GM21723 (cell line): ENCODE data around the gene CAND2.
"Not testable (repeated sequence)": the region's sequence is repeated elsewhere in the genome, so short reads cannot be mapped to it uniquely, and the experiment has no call there.

ENCODE experiments used
- ATAC-seq: cut with Tn5 transposase; IDR thresholded peaks from one replicate; pipeline ENCODE4 v1.9.1; 2021; ENCODE audit warnings: mild to moderate bottlenecking, moderate library complexity; ENCODE audit not compliant: unreplicated experiment

CAND2 gene

GRCh38 chr3:12769761-12770160 is 26.7 kb upstream of the CAND2 start:
- no peak for ATAC-seq

- ATAC-seq: no peak
Observed at GRCh38 chr3:12771236-12771635, 25.2 kb upstream of the CAND2 start.

GRCh38 chr3:12772462-12772861 is 24.0 kb upstream of the CAND2 start:
- ATAC-seq: no peak

DNA sequence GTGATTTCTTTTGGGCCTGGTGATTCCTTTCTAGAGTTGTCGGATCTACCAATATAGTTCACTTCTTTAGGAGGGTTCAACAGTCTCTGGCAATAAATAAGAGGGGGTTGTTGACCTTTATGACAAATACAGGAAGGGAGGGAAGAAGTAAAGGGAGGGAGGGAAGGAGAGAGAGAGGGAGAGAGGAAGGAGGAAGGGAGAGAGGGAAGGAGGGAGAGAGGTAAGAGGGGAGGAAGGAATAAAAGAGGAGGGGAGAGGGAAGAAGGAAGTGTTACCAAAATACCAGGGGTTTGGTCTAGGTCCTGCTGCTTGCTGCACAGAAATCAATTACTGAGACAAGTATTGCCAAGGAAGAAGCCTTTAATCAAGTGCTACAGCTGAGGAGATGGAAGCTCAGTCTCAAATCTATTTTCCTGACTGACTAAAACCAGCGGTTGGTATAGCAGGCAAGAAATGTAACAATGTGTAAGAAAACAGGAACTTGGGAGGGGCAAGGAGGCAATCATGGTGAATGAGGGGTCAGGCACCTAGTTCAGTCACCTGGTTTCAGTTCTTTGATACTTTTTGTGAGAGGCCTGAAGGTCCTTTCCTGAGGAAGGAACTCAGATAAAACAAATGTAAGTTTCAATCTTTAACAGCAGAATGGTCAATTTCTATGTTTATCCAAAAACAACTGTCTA is 23.3 kb upstream of the CAND2 start:
- no peak for ATAC-seq

DNA sequence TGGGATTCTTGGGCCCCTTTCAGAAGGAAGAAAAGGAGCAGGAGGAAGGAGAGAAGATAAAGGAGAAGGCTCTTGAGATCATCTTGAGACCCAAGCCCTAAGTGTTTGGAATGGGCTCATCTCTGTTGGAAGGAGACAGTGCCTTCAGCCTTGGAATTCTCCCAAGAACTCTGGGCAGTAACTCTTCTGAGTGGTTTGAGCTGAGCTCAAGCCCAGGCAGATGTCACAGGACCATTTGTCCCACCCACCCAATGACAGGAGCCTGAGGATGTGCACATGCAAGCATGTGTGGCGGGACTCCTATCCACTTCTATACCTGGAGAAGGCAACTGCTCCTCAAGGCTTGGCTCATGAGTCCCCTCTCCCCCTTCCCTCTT is 22.8 kb upstream of the CAND2 start:
- ATAC-seq: no peak

DNA sequence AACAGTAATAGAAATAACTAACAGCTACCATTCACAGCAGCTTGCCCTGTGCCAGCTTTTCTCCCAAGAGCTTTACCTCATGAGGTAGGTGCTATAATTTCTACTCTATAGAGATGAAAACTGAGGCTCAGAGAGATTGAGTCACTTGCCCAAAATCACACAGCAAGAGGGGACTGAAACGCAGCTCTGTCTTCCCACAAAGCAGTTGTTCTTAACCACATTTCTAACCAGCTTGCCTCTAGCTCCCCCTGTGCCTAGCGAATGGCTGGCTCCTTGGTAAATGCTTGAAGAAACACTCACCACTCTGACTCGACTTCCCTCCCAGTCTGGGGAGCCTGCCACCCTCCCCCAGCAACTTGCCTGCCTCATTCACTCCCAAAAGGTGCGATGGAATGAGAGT is 21.9 kb upstream of the CAND2 start:
- no peak for ATAC-seq

DNA sequence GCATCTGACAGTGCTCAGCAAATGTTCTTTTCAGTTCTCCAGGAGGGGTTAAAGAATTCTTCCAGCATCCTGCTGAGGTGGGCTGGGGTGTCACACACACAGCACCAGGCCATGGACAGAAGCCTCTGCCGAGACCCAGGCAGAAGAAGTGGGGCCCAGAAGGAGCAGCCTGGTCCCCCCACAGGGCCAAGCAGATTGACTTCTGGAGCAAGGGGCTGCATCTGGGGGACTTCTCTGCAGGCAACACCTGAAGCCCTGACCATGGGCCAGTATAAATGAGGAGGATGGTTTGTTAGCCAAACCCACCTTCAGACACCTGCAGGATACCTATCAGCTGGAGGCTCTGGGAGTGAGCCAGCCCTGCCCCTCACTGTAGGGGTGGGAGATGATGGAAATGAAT is 21.3 kb upstream of the CAND2 start:
- ATAC-seq: no peak

DNA sequence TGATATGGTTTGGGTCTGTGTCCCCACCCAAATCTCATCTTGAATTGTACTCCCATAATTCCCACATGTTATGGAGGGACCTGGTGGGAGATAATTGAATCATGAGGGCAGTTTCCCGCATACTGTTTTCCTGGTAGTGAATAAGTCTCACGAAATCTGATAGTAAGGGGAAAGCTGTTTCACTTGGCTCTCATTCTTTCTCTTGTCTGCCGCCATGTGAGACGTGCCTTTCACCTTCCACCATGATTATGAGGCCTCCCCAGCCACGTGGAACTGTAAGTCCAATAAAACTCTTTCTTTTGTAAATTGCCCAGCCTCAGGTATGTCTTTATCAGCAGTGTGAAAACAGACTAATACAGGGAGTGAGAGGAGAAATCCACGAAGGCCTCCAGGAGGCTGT is 20.5 kb upstream of the CAND2 start:
- ATAC-seq: not testable (repeated sequence)

GRCh38 chr3:12777171-12777570 is 19.3 kb upstream of the CAND2 start:
- no peak for ATAC-seq

- ATAC-seq: no peak
Observed at GRCh38 chr3:12780751-12781150, 15.7 kb upstream of the CAND2 start.

- no peak for ATAC-seq
Observed at GRCh38 chr3:12782172-12782815, 14.2 kb upstream of the CAND2 start.

- ATAC-seq: no peak
Observed at GRCh38 chr3:12785096-12785495, 11.4 kb upstream of the CAND2 start.

DNA sequence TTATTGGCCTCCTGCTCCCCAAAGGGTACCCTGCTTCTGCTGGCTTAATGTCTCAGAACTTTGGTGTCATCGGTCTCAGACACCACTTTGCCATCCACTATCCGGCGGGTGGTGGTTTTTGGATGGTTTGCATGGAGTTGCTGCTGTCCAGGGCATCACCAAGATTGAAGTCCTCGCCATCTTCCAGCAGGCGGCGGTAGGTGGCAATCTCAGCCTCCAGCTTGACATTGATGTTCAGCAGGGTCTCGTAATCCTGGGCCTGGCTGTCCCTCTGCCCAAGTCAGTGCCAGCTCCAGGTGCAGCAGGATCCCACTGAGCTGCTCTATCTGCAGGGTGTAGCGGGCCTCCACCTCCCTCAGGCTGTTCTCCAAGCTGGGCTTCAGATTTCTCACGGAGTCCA is 9.1 kb upstream of the CAND2 start:
- ATAC-seq: not testable (repeated sequence)

DNA sequence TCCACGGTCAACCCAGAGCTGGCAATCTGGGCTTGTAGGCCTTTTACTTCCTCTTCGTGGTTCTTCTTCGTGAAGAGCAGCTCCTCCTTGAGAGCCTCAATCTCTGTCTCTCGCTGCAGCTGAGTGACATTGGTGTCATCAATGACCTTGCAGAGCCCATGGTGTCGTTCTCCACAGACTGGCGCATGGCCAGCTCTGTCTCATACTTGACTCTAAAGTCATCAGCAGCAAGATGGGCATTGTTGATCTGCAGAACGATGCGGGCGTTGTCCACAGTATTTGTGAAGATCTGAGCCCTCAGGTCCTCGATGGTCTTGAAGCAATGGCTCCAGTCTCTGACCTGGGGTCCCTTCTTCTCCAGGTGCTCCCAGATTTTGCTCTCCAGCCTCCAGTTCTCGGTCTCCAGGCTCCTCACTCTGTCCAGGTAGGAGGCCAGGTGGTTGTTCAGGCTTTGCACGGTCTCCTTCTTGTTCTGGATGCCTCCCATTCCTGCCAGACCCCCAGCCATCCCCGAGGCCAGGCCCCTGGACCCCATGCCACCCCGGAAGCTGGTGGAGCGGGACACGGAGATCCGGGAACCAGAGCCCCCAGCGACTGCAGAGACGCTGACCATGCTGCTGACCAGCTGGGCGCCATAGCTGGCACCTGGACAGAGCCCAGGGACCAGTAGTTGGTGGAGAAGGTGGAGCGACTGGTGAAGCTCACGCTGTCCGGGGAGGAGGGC is 8.4 kb upstream of the CAND2 start:
- not testable (repeated sequence) for ATAC-seq

GRCh38 chr3:12791430-12791829 is 5.0 kb upstream of the CAND2 start:
- ATAC-seq: no peak

DNA sequence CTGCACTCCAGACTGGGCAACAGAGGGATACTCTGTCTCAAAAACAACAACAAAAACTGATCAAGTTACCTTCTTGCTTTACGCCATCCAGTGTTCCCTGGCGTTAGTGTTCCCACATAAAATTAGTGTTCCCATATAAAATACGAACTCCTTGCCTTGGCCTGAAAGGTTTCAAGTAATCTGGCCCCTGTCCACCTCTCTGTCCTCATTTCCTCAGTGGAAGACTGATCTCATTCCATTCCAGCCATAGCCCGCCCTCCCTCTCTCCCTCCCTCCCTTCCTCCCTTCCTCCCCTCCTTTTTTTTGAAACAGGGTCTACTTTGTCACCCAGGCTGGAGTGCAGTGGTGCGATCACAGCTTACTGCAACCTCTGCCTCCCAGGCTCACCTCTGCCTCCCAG is 2.8 kb upstream of the CAND2 start:
- ATAC-seq: no peak

GRCh38 chr3:12797124-12797891 is 828 bp downstream of the CAND2 start:
- ATAC-seq: no peak

GRCh38 chr3:12797892-12798558 is 1.5 kb downstream of the CAND2 start:
- ATAC-seq: no peak

DNA sequence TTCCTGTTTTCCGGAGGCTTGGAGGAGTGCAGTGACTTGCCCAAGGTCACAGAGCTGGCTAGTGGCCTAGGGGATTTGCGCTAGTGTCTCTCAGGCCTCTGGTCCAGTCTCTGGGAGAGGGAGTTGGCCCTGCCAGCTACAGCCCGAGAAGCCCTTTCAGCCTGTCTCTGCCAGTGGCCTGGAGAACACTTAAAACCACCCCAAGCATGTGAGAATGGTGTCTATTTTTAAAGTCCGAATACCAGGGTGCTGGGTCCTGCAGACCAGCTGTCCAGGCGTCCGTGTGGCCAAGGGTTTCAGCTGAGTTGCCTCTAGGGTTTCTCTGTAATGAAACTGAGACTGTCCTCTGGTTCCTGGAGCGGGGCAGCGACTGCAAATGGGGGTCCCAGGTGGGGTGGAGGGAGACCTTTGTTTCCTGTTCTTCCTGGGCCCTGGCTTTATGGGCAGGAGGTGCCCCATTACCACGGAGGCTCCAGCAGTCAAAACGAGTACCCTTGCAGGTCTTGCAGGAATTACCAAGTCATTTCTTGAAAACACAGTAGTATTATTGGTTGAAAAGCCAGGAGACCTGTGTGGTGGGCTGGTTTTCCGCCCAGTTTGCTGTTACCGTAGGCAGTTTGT is 2.2 kb downstream of the CAND2 start:
- no peak for ATAC-seq
